Lung microvascular endothelial cell (primary cell): ENCODE results near the gene LRRC70. TPM values are rescaled to one million over a fixed set of nuclear protein-coding genes. Genes with fewer than 3 reads are reported as not detected.
A peak's percentile ranks its signal among the peaks of the same experiment; 100 is the strongest.
"Not testable (repeated sequence)": the region's sequence is repeated elsewhere in the genome, so short reads cannot be mapped to it uniquely, and the experiment has no call there.

Experiments
- DNase-seq, 2 donors: peaks; one replicate each; pipeline versions ENCODE4 v3.0.0 to v3.0.0-alpha.2; 2010; ENCODE audit warnings: low read depth in 2 of 2
- total RNA-seq: library from RNA; depleted of rRNA; stranded (reverse); fragments of >200 nt; gene quantifications from 2 replicates; pipeline ENCODE4 v1.2.1, GENCODE V29; 2014

LRRC70 gene
- 38.6 and 81.5 TPM in 2 replicates for total RNA-seq

GRCh38 chr5:62578540-62578939 lies at the start of gene LRRC70:
Gene LRRC70 (plus strand): TSS chr5:62578819. CDS start chr5:62579439, 620 bp downstream.
- peak; percentile 98 for DNase-seq

GRCh38 chr5:62533597-62533996 lies 45.0 kb upstream of the LRRC70 start:
- DNase-seq: no peak

GRCh38 chr5:62534461-62535236 lies 44.0 kb upstream of the LRRC70 start:
- DNase-seq: no peak

GRCh38 chr5:62536232-62536631 lies 42.4 kb upstream of the LRRC70 start:
- DNase-seq: no peak

- DNase-seq: no peak
Measured at GRCh38 chr5:62536783-62537182, 41.8 kb upstream of the LRRC70 start.

GRCh38 chr5:62538017-62538942 lies 40.3 kb upstream of the LRRC70 start:
- DNase-seq: peak; percentile 5 to 72

GRCh38 chr5:62542720-62543119 lies 35.9 kb upstream of the LRRC70 start:
- no peak for DNase-seq

GRCh38 chr5:62547945-62548630 lies 30.5 kb upstream of the LRRC70 start:
- DNase-seq: no peak

GRCh38 chr5:62550103-62550502 lies 28.5 kb upstream of the LRRC70 start:
- no peak for DNase-seq

- DNase-seq: no peak
Measured at GRCh38 chr5:62555930-62556329, 22.7 kb upstream of the LRRC70 start.

GRCh38 chr5:62558941-62559340 lies 19.7 kb upstream of the LRRC70 start:
- no peak for DNase-seq

GRCh38 chr5:62560786-62561185 lies 17.8 kb upstream of the LRRC70 start:
- DNase-seq: no peak

GRCh38 chr5:62561896-62562295 lies 16.7 kb upstream of the LRRC70 start:
- DNase-seq: no peak

GRCh38 chr5:62562867-62563266 lies 15.8 kb upstream of the LRRC70 start:
- DNase-seq: no peak

GRCh38 chr5:62564101-62564500 lies 14.5 kb upstream of the LRRC70 start:
- DNase-seq: peak in 1 of 2 donors; percentile 89

GRCh38 chr5:62565740-62566139 lies 12.9 kb upstream of the LRRC70 start:
- not testable (repeated sequence) for DNase-seq

GRCh38 chr5:62568143-62568542 lies 10.5 kb upstream of the LRRC70 start:
- DNase-seq: no peak

GRCh38 chr5:62568800-62569432 lies 9.7 kb upstream of the LRRC70 start:
- no peak for DNase-seq

GRCh38 chr5:62569470-62569869 lies 9.1 kb upstream of the LRRC70 start:
- DNase-seq: no peak

- DNase-seq: no peak
Measured at GRCh38 chr5:62572918-62573514, 5.6 kb upstream of the LRRC70 start.

GRCh38 chr5:62574599-62574998 lies 4.0 kb upstream of the LRRC70 start:
- DNase-seq: no peak
